Activated CD8-positive, alpha-beta memory T cell treated with anti-CD3 and anti-CD28 coated beads, Interleukin-2, amount 50 U/mL, for 4 hours (primary cell): ENCODE results near the gene NUP205.

Source experiments
- DNase-seq: peaks from one replicate; pipeline ENCODE4 v3.0.0-alpha.2; 2020

NUP205 gene

DNA sequence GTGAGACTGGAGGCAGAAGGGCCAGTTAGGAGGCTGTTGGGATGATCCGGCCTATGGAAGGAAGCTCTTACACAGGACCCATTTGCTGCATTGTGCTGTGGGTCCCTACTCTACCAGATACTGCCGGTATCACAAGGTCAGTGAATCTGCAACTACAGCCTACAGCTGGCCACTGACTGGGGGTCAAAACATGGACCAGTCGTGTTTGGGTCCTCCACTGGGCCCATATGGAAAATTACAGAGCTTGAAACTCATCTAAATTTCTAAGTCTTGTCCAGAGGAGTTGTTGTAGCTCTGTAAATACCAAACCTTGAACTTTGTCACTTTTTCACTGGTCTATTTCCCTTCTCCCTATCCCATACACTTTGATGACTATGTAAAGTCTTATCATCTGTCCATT lies 5.6 kb upstream of the NUP205 start:
- no peak for DNase-seq

DNA sequence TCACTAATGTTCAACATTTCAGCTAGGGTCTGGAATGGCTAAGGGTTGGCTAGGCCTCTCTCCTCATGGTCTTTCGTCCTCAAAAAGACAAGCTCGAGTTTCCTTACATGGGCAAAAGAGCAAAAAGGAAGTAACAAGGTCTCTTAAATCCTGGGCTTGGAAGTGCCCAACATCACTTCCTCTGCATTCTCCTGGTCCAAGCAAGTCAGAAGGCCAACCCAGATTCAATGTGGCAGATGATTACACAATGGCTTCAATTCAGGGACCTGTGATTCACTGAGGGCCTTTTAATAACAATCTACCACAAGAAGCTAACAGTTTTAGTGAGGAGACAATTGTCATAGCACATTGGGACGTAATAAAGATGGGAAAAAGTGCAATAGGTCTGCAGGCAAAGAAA lies 4.4 kb upstream of the NUP205 start:
- DNase-seq: no peak

DNA sequence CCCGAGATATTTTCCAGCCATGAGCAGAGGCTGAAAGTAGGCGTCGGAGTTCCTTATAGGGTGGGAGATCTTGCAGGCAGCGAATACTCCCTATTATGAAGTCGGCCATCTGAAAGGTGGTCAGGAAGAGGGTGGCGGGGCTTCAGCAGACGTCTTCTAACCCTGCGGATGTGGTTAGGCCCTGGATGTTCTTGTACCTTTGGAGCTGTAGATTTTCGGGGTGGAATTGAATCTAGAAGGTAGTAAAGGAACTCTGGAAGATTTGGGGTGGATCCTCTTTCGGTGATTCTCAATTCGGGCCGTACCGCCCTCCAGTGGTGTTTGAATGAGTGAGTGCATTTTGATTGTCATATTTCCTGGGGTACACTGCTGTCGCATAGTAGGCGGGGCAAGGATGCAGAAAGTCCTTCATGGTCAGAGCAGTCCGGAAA lies 635 bp downstream of the NUP205 start:
- DNase-seq: peak; percentile 63

DNA sequence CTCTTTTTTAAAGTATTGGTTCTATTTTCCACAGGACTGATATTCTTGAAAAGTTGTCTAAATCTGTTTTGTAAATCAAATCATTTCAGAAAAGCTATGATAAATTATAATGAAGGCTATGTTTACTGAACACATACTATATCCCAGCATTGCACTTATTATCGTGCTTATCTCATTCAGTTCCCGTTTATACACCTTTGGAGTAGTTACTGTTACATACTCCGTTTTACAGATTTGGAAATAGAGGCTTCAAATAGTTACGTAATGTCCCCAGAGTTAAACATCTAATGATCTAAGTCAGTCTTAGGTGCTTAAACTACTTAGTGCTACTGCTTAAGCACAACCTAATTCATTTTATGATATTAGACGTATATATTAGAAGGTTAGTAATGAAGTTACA lies 1.2 kb downstream of the NUP205 start:
- no peak for DNase-seq

DNA sequence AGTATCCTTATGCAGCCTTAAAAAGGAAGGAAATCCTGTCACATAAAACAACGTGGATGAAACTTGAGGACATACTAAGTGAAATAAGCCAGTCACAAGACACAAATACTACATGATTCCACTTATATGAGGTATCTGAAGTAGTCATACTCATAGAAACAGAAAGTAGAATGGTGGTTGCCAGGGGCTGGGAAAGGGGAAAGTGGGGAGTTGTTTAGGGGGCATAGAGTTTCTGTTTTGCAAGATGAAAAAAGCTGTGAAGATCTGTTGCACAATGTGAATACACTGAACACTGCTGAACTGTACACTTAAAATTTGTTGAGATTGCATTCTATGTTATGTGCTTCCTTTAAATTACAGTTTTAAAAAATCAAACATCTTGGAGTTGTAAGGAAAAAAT lies 2.9 kb downstream of the NUP205 start:
- DNase-seq: no peak

DNA sequence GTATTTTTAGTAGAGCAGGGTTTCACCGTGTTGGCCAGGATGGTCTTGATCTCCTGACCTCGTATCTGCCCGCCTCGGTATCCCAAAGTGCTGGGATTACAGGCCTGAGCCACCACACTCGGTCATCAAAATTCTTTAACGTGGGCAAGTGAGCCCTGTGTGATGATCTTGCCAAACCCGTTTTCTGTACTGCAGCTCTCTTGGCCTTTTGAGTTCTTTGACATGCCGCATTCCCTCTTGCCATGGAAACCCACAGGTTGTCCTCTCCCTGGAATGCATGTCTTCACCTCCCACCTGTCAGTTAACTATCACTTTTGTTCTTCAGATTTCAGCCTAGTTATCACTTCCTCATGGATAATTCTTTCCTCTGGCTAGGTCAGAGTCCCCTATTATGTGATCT lies 5.0 kb downstream of the NUP205 start:
- DNase-seq: no peak

- DNase-seq: no peak
These were observed 14.1 kb downstream of the NUP205 start for GRCh38 chr7:135571834-135572233.

GRCh38 chr7:135573541-135573940 lies 15.8 kb downstream of the NUP205 start:
- no peak for DNase-seq

DNA sequence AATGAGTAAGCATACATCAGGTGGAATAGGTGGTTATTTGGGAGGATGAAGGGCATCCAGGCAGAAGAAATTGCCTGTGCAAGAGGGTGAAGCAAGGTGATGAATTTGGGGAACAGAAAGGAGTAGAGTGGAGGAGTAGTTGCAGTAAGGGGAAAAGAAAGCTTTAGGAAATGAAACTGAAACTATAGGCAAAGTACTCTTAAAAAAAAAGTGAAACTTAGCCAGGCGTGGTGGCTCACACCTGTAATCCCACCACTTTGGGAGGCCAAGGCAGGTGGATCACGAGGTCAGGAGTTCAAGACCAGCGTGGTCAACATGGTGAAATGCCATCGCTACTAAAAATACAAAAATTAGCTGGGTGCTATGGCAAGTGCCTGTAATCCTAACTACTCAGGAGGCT lies 17.6 kb downstream of the NUP205 start:
- DNase-seq: no peak

GRCh38 chr7:135578569-135578968 lies 20.9 kb downstream of the NUP205 start:
- DNase-seq: no peak

DNA sequence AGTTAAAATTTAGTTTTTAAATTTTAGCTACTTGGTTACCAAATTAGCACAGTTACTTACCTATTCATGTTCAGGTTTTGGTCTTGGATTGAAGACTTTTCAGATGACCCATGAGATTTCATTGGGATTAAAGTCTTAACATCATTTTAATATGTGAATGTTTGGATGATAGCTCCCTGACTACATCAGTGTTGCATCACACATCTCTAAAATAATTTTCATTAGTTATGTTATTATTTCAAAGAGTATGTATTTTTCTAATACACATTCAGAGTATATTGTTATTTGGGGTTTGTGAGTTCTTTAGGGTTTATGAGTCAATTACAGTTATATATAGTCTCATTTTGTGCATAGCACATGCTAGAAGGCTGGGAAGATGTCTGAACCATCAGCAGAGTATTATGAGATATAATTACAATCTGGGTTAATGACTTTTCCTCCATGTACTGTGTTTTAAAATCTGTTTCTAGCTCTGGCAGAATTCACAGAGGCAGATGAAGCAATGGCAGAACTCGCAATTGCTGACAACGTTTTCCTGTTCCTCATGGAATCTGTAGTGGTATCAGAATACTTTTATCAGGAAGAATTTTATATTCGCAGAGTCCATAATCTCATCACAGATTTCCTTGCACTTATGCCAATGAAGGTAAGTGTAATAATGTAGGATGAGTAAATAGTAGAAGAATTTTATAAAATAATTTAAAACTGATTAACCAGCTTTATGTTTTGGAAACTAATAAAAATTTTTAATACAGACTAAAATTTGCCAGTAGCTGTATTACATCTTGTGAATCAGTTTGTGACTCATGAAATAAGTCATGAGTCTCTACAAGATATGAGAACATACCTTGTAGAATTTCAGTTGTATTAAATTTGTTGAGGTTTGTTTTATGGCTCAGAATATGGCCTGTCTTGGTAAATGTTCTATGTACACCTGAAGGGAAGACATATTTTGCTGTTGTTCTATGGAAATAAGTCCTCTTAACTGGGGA lies 26.9 kb downstream of the NUP205 start:
- DNase-seq: no peak

DNA sequence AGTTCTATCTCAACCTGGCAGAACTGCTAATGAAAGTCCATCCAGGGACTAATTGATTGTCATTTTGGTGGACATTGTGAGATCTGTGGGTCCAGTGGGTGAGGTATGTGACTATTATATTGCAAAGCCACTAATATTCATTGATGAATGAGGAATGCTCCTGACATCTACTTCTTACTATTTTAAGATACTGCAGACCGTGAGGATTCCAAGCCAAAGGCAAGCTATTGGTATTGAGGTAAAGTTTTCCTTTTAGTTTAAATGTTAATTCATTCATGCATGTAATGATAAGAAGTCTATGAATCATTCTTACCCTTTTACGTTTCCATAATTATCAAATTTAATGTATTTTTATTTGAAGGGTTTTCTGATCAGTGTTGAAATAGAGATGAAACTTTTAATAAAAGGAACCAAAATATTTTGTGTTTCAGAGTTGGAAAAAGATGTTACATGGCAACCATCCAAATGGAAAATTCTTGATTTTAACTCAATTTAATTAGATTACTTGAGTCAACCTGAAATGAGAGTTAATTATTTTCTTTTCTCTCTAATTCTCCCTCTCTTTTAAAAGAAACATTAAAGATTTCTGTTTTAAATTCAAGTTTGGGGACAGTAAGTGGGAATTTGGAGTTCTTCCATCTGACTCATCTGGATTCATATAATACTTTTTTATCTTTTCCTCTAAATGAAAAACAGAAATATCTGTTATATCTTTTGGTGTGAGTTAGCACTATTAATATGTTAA lies 39.6 kb downstream of the NUP205 start:
- no peak for DNase-seq

- DNase-seq: no peak
These were observed 40.2 kb downstream of the NUP205 start for GRCh38 chr7:135597926-135598305.

- DNase-seq: no peak
These were observed 41.8 kb downstream of the NUP205 start for GRCh38 chr7:135599471-135599870.

- DNase-seq: no peak
These were observed 42.5 kb downstream of the NUP205 start for GRCh38 chr7:135600226-135600625.

- no peak for DNase-seq
These were observed 43.5 kb downstream of the NUP205 start for GRCh38 chr7:135601182-135601581.

DNA sequence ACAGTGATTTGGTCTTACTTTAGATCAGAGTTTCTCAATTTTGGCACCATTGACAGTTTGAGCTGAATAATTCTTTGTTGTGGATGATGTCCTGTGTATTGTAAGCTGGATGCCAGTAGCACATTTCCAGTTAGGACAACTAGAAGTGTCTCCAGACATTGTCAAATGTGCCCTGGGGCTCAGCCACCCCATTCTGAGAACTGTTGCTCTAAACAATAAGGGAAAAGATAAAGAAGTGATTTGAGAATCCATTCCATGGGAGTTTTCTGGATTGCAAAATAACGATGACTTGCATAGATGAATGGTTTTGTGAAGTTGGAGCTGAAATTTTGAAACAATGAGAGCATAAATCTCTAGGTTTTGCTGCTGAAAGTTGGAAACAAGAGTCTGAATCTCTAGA lies 44.6 kb downstream of the NUP205 start:
- DNase-seq: no peak

GRCh38 chr7:135616136-135616535 lies 58.4 kb downstream of the NUP205 start:
- DNase-seq: no peak

- no peak for DNase-seq
These were observed 60.1 kb downstream of the NUP205 start for GRCh38 chr7:135617781-135618180.

- no peak for DNase-seq
These were observed 60.8 kb downstream of the NUP205 start for GRCh38 chr7:135618510-135618909.

- DNase-seq: no peak
These were observed 62.7 kb downstream of the NUP205 start for GRCh38 chr7:135620447-135620846.

DNA sequence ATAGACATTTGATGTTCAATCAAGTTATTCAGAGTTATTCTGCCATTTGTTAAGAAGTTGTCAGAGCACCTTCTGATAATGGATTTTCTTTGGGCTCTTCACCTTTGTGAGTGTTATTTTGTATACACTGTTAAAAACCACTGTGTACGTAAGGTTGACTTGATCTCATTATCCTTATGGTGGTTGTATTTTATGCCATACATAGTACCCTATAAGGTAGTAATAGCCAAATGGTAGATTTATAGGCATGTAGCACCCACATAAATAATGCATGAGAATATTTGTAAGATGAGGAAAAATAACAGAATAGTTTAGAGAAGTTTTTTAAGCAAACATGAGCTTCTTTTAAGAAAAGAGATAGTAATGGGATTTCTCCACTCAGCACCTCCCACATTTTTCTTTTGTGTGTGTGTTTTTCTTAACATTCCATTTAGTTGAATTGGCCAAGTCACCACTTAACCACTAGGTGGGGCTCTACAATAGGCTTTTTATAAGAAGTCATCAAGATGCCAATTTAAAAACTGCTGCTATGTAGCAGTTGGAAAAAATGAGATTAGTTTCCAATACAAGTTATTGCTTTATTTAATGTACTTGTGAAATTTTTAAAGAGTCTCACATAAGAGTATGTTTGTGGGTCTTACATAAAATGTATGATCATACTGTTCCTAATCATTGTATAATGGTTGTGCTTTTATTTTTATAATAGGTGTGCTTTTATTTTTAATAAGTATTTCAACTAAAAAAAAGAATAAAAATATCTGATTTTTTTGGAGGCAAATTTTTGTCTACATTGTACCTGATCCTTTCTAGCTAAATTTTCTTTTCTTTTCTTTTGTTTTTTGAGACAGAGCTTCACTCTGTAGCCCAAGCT lies 63.5 kb downstream of the NUP205 start:
- DNase-seq: peak; percentile 17
